HG03060 (cell line): ENCODE measurements around the gene OBSCN.

Source experiments
- ATAC-seq: cut with Tn5 transposase; IDR thresholded peaks from one replicate; pipeline ENCODE4 v1.9.1; 2021; ENCODE audit warnings: low read depth, moderate number of reproducible peaks; ENCODE audit not compliant: unreplicated experiment

OBSCN gene

GRCh38 chr1:228348708-228349467 is 141.0 kb downstream of the OBSCN start:
- no peak for ATAC-seq

DNA sequence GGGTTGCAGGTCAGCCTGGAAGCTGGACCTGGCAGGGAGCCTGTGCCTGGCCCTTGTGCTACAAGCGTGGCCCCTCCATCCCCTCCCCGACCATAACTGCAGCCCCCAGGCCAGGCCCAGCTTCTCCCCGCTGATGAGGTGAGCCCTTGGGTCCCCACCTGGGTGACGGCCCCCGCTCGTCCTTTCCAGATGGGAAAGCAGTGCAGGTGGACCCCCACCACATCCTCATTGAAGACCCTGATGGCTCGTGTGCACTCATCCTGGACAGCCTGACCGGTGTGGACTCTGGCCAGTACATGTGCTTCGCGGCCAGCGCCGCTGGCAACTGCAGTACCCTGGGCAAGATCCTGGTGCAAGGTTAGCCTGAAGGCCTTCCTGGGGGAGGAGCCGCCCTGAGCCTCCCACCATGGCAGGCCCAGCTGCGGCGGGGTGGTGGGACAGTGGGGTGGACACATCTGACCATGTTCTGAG is 141.9 kb downstream of the OBSCN start:
- ATAC-seq, result no peak

GRCh38 chr1:228350179-228350742 is 142.4 kb downstream of the OBSCN start:
- no peak for ATAC-seq

GRCh38 chr1:228350831-228351781 is 143.3 kb downstream of the OBSCN start:
- no peak for ATAC-seq

GRCh38 chr1:228351850-228352249 is 144.0 kb downstream of the OBSCN start:
- no peak for ATAC-seq

DNA sequence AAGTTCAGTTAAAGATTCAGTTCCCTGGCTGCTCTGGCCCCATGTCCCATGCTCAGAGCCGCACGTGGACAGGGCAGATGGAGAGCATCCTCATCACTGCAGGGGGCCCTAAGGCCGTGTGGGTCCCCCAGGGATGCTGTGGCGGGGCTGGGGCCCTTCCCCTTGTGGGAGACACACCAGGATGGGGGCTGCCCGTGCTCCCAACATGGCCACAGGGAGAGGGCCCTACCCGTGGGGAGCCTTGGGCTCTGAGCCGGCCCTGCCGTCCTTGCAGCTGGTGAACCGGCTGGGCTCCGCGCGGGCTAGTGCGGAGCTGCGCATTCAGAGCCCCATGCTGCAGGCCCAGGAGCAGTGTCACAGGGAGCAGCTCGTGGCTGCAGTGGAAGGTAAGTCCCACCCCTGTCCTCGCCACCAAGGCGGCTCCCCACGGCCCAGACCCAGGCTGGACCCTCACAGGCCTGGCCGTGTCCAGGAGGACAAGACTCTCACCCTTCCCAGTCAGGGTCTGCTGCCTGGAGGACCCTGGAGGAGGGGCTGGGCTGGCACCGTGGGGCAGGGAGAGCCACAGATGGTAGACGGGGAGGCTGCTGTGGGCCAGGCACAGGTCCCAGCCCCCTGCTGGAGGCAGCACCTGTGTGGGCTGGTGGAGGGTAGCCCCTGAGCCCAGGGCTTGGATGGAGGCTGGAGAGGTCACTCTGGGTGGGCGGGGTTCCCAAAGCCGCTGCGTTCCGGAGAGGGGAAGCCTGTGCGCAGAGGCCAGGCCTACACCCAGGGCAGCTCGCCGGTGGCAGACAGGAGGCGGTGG is 145.0 kb downstream of the OBSCN start:
- no peak for ATAC-seq

- no peak for ATAC-seq
Observed at GRCh38 chr1:228353601-228354371, 145.9 kb downstream of the OBSCN start.

- no peak for ATAC-seq
Observed at GRCh38 chr1:228354390-228355320, 146.8 kb downstream of the OBSCN start.

DNA sequence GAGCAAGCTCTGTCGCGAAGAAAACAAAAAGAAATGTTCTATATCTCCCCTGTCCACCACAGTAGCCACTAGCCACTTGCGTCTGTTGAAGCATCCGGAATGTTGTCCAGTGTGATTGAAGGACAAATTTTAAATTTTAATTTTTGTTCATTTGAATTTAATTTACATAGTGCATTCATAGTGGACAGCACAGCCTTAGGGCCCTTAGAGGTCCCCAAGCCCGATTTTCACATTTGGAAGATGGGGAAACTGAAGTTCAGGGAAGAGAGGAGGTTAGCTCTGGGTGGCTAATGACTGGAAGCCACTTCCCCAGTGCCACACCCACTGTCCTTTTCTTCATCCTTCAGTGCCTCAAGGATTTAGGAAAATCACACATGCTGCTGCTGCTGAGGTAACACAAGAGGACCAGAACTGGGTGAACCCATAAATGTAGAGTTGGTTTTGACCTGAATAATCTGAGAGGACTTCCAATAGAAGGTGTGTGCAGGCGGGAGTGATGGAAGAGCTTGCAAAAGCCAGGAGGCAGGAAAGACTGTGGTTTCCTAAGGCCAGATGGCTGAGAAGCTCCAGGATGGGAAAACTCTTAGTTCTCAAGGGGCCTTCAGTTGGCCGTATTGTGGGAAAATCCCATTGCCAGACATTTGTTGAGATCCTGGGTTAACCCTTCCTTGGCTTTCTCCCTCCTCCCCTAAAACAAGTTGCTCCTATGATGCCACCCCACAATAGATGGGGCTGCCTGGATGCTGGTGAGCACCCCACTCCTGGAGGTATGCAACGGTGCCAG is 149.2 kb downstream of the OBSCN start:
- no peak for ATAC-seq

- ATAC-seq, result no peak
Observed at GRCh38 chr1:228358039-228358763, 150.4 kb downstream of the OBSCN start.

- no peak for ATAC-seq
Observed at GRCh38 chr1:228358764-228359612, 151.1 kb downstream of the OBSCN start.

DNA sequence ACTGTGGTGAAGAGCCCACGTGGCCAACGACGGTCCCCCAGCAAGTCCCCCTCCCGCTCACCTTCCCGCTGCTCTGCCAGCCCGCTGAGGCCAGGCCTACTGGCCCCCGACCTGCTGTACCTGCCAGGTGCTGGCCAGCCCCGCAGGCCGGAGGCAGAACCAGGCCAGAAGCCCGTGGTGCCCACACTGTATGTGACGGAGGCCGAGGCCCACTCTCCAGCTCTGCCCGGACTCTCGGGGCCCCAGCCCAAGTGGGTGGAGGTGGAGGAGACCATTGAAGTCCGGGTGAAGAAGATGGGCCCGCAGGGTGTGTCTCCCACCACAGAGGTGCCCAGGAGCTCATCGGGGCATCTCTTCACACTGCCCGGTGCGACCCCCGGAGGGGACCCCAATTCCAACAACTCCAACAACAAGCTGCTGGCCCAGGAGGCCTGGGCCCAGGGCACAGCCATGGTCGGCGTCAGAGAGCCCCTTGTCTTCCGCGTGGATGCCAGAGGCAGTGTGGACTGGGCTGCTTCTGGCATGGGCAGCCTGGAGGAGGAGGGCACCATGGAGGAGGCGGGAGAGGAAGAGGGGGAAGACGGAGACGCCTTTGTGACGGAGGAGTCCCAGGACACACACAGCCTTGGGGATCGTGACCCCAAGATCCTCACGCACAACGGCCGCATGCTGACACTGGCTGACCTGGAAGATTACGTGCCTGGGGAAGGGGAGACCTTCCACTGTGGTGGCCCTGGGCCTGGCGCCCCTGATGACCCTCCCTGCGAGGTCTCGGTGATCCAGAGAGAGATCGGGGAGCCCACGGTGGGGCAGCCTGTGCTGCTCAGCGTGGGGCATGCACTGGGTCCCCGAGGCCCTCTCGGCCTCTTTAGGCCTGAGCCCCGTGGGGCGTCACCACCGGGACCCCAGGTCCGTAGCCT is 152.0 kb downstream of the OBSCN start:
- no peak for ATAC-seq

- no peak for ATAC-seq
Observed at GRCh38 chr1:228360533-228361313, 152.9 kb downstream of the OBSCN start.
